Keratinocyte (primary cell): ENCODE data around the gene CREB5. TPM values are rescaled to one million over a fixed set of nuclear protein-coding genes. Genes with fewer than 3 reads are reported as not detected.

Source experiments
- DNase-seq: peaks from one replicate; pipeline ENCODE4 v3.0.0-alpha.2; 2011; ENCODE audit warnings: low read depth, missing footprints, low spot score
- FAIRE-seq: peaks from 2 replicates; lab custom pipeline; 2011; peaks lifted over from hg19 to GRCh38; lab: Jason Lieb, UNC
- H2AFZ ChIP-seq: 2 replicates; pipeline ENCODE4 v1.6.0; 2012; ENCODE audit warnings: low read length, control low read depth, inconsistent platforms; ENCODE audit not compliant: control insufficient read depth
- H3K27ac ChIP-seq: 2 replicates; pipeline ENCODE4 v1.5.1; 2011; ENCODE audit warnings: low read length; ENCODE audit not compliant: control insufficient read depth, insufficient read depth
- H3K27me3 ChIP-seq: 3 replicates; pipeline ENCODE4 v1.6.0; 2011; ENCODE audit warnings: low read length; ENCODE audit not compliant: control insufficient read depth, insufficient read depth; ENCODE audit errors: extremely low read depth
- H3K36me3 ChIP-seq, 2 experiments: 2 replicates in 1 of 2; 3 replicates in 1 of 2; pipeline ENCODE4 v1.5.1; 2011; ENCODE audit warnings: low read length in 2 of 2, mild to moderate bottlenecking in 1 of 2; ENCODE audit not compliant: control insufficient read depth in 2 of 2, insufficient read depth in 2 of 2; ENCODE audit errors: extremely low read depth in 1 of 2
- H3K4me1 ChIP-seq: 3 replicates; pipeline ENCODE4 v1.5.1; 2011; ENCODE audit warnings: low read length; ENCODE audit not compliant: control insufficient read depth, insufficient read depth; ENCODE audit errors: extremely low read depth
- H3K4me2 ChIP-seq: 3 replicates; pipeline ENCODE4 v1.6.0; 2011; ENCODE audit warnings: low read depth, low read length; ENCODE audit not compliant: control insufficient read depth, insufficient read depth; ENCODE audit errors: extremely low read depth
- H3K4me3 ChIP-seq, 3 experiments: fragments of 200-600 bp in 1 of 3; sonication (generic) in 1 of 3; 2 replicates in 2 of 3; 3 replicates in 1 of 3; pipeline ENCODE4 v1.5.1; 2011 to 2016; ENCODE audit warnings: low read length in 3 of 3, mild to moderate bottlenecking in 3 of 3, control low read depth in 2 of 3, inconsistent platforms in 1 of 3, low read depth in 1 of 3, mixed read lengths in 1 of 3, mixed run types in 1 of 3, moderate library complexity in 1 of 3; ENCODE audit not compliant: control insufficient read depth in 2 of 3, insufficient read depth in 2 of 3; ENCODE audit errors: extremely low read depth in 1 of 3
- H3K79me2 ChIP-seq: 2 replicates; pipeline ENCODE4 v1.6.0; 2012; ENCODE audit warnings: low read length; ENCODE audit not compliant: control insufficient read depth, insufficient read depth
- H3K9ac ChIP-seq: 3 replicates; pipeline ENCODE4 v1.6.0; 2011; ENCODE audit warnings: low read length; ENCODE audit not compliant: control insufficient read depth, insufficient read depth; ENCODE audit errors: extremely low read depth
- H3K9me1 ChIP-seq: 3 replicates; pipeline ENCODE4 v1.6.0; 2011; ENCODE audit warnings: low read length; ENCODE audit not compliant: control insufficient read depth, insufficient read depth; ENCODE audit errors: extremely low read depth
- H3K9me3 ChIP-seq: 2 replicates; pipeline ENCODE4 v1.5.1; 2012; ENCODE audit warnings: low read depth, low read length; ENCODE audit not compliant: control insufficient read depth
- H4K20me1 ChIP-seq: 3 replicates; pipeline ENCODE4 v1.6.0; 2011; ENCODE audit warnings: low read length; ENCODE audit not compliant: control insufficient read depth, insufficient read depth; ENCODE audit errors: extremely low read depth
- CTCF ChIP-seq, 3 experiments: IDR thresholded peaks in 1 of 3; conservative IDR thresholded peaks in 1 of 3; optimal IDR thresholded peaks in 1 of 3; 2 replicates in 2 of 3; 3 replicates in 1 of 3; pipeline versions ENCODE3 to v1.5.1; 2011; ENCODE audit warnings: low read length in 3 of 3, mild to moderate bottlenecking in 3 of 3, moderate library complexity in 2 of 3, control low read depth in 1 of 3, inconsistent platforms in 1 of 3; ENCODE audit not compliant: insufficient read depth in 2 of 3; ENCODE audit errors: extremely low read depth in 1 of 3
- EZH2 ChIP-seq: IDR thresholded peaks from one replicate; pipeline ENCODE4 v1.6.1; 2012; ENCODE audit warnings: inconsistent platforms, mild to moderate bottlenecking, low read length, moderate library complexity
- dilution Hi-C: fragments of 300-500 bp; cut with MboI; formaldehyde crosslinking; loops from one replicate; pipeline ENCODE4 v1.7.0; 2020; ENCODE audit warnings: low sequenced_read_pairs; ENCODE audit not compliant: extremely low pct_ligation_motif_present
- polyA plus RNA-seq, 5 experiments: library from polyadenylated mRNA; depleted of rRNA in 3 of 5; stranded (reverse) in 3 of 5; stranded (forward) in 1 of 5; unstranded in 1 of 5; fragments of >200 nt; gene quantifications; 1 replicate in 1 of 5; 2 replicates in 3 of 5; 3 replicates in 1 of 5; pipeline versions ENCODE4 v1.2.1 to v1.2.3, GENCODE V29; 2011 to 2012; ENCODE audit warnings: missing spikeins in 2 of 5, low read depth in 1 of 5, low replicate concordance in 1 of 5

CREB5 gene
- polyA plus RNA-seq, 1 donor (not counting 4 experiments of a cell fraction or from before 2014, with no cell fraction given), result 7.9 TPM

GRCh38 chr7:28792858-28793257 is 380.5 kb downstream of the CREB5 start:
- no peak overlapping the region for H3K9ac ChIP-seq
- H3K27ac ChIP-seq, result no peak overlapping the region
- TF ChIP-seq CTCF (optimal IDR thresholded peaks at IDR 0.05 in 1 of 3, IDR thresholded peaks at IDR 0.05 in 1 of 3, conservative IDR thresholded peaks at IDR 0.05 in 1 of 3; ENCODE audit: extremely low read depth in 1 of 3, insufficient read depth in 2 of 3, low read length in 3 of 3) (no peak), EZH2 (no peak)
- no peaks in the 10 kb centered on the region for H4K20me1 ChIP-seq
- H3K4me2 ChIP-seq, result no peak overlapping the region
- no peak overlapping the region for H2AFZ ChIP-seq
- no peak overlapping the region for H3K4me3 ChIP-seq
- no peaks in the 10 kb centered on the region for H3K27me3 ChIP-seq
- H3K79me2 ChIP-seq, result no peaks in the 10 kb centered on the region
- no peaks in the 10 kb centered on the region for H3K4me1 ChIP-seq
- no peak for DNase-seq
- peak; percentile 36 for FAIRE-seq
- H3K9me1 ChIP-seq, result no peaks in the 10 kb centered on the region
- no peaks in the 10 kb centered on the region for H3K9me3 ChIP-seq
- H3K36me3 ChIP-seq, result no peaks in the 10 kb centered on the region
- dilution Hi-C loops, result no loop called here

GRCh38 chr7:28793381-28794085 is 381.2 kb downstream of the CREB5 start:
- Histone ChIP-seq H3K9me1 (no peaks in the 10 kb centered on the region), H3K4me3 (no peak overlapping the region), H3K79me2 (no peaks in the 10 kb centered on the region), H3K9me3 (no peaks in the 10 kb centered on the region), H2AFZ (no peak overlapping the region), H3K27me3 (no peaks in the 10 kb centered on the region), H3K9ac (no peak overlapping the region), H3K4me1 (no peaks in the 10 kb centered on the region), H3K4me2 (no peak overlapping the region), H3K27ac (no peak overlapping the region), H4K20me1 (no peaks in the 10 kb centered on the region), H3K36me3 (no peaks in the 10 kb centered on the region)
- DNase-seq (no peak), FAIRE-seq (no peak)
- TF ChIP-seq EZH2, result no peak
- TF ChIP-seq CTCF (optimal IDR thresholded peaks at IDR 0.05 in 1 of 3, IDR thresholded peaks at IDR 0.05 in 1 of 3, conservative IDR thresholded peaks at IDR 0.05 in 1 of 3; ENCODE audit: extremely low read depth in 1 of 3, insufficient read depth in 2 of 3, low read length in 3 of 3), result no peak
- dilution Hi-C loops, result no loop called here
